ENCODE results near the gene CSRNP2. TPM values are rescaled to one million over a fixed set of nuclear protein-coding genes. Genes with fewer than 3 reads are reported as not detected.

CSRNP2 gene
- total and polyA plus RNA-seq, 2 of the 13 experiments (the other 11 are each of a cell fraction or from before 2014, with no cell fraction given), result 4.8 to 7.3 TPM

GRCh38 chr12:51047655-51048540, 35.5 kb downstream of the CSRNP2 start, which contains the start of gene LETMD1 (continued):
- TF ChIP-seq KIAA2018 (CRISPR knock-in tag; IDR thresholded peaks at IDR 0.05; ENCODE audit: borderline replicate concordance) (no peak), ZNF788 (CRISPR knock-in tag; IDR thresholded peaks at IDR 0.05; ENCODE audit: borderline replicate concordance) (peak; percentile 8; the same call in 1 of the 2 replicates), BCL6 (CRISPR knock-in tag; IDR thresholded peaks at IDR 0.05) (peak; percentile 51; the same call in 1 of the 2 replicates), GTF2F1 (IDR thresholded peaks at IDR 0.05; ENCODE audit: low read length) (no peak), ZC3H4 (CRISPR knock-in tag; IDR thresholded peaks at IDR 0.05; ENCODE audit: borderline replicate concordance) (no peak), AGO2 (optimal IDR thresholded peaks at IDR 0.05; ENCODE audit: low read depth, low read length) (peak; percentile 45), ZNF281 (CRISPR knock-in tag; IDR thresholded peaks at IDR 0.05; ENCODE audit: borderline replicate concordance) (no peak), SKIL (CRISPR knock-in tag; IDR thresholded peaks at IDR 0.05; ENCODE audit: borderline replicate concordance) (no peak), ZNF83 (CRISPR knock-in tag; IDR thresholded peaks at IDR 0.05; ENCODE audit: borderline replicate concordance) (no peak), FOXJ3 (CRISPR knock-in tag; IDR thresholded peaks at IDR 0.05; ENCODE audit: borderline replicate concordance) (peak; percentile 30; the same call in 1 of the 2 replicates), PTBP1 (IDR thresholded peaks at IDR 0.05; ENCODE audit: low read depth, low read length, poor library complexity, severe bottlenecking) (peak; percentile 42), ZNF550 (CRISPR knock-in tag; IDR thresholded peaks at IDR 0.05; ENCODE audit: borderline replicate concordance) (no peak), KDM2A (CRISPR knock-in tag; IDR thresholded peaks at IDR 0.05; ENCODE audit: borderline replicate concordance, low read depth) (peak; percentile 90; the same call in 1 of the 2 replicates), FOSL1 (CRISPR knock-in tag; IDR thresholded peaks at IDR 0.05; ENCODE audit: borderline replicate concordance) (no peak)

All from HepG2 (cell line).